ENCODE data around the gene PRICKLE2. TPM values are rescaled to one million over a fixed set of nuclear protein-coding genes. Genes with fewer than 3 reads are reported as not detected.

PRICKLE2 gene
- total RNA-seq, 1 experiment from 2014 or later = 0.26 TPM

DNA sequence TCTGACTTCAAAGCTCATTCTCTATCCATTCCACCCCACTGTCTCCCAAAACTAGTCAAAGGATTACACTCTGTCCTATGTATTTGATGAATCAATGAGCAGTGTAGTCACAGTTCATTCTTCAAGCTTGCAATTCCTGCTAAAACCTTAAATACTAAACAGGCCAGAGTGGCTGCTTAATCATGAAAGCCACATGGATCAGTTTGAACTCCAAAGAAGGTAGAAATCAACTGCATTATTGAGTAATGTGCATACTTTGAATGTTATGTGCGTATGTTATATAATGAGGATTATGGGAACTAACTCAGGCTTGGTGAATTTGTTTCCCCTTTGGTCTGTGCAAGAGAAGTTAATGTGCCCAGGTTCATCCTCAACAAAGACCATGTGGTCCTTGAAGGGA lies 45.4 kb downstream of the PRICKLE2 start:
- no TSS peak for BruUV-seq (replicated peaks)
- ChIA-PET CTCF (no interaction called here), POLR2A (no interaction called here)
- no peak for ATAC-seq
- no peak overlapping the region for H3K4me3 ChIP-seq (ENCODE audit: low read depth in 2 of 2, low read length in 2 of 2)
- H3K27ac ChIP-seq (ENCODE audit: low read length) = no peak overlapping the region
- TF ChIP-seq, protein P1, sequence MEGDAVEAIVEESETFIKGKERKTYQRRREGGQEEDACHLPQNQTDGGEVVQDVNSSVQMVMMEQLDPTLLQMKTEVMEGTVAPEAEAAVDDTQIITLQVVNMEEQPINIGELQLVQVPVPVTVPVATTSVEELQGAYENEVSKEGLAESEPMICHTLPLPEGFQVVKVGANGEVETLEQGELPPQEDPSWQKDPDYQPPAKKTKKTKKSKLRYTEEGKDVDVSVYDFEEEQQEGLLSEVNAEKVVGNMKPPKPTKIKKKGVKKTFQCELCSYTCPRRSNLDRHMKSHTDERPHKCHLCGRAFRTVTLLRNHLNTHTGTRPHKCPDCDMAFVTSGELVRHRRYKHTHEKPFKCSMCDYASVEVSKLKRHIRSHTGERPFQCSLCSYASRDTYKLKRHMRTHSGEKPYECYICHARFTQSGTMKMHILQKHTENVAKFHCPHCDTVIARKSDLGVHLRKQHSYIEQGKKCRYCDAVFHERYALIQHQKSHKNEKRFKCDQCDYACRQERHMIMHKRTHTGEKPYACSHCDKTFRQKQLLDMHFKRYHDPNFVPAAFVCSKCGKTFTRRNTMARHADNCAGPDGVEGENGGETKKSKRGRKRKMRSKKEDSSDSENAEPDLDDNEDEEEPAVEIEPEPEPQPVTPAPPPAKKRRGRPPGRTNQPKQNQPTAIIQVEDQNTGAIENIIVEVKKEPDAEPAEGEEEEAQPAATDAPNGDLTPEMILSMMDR (IDR thresholded peaks at IDR 0.05) = no peak
- TF ChIP-seq TCF7L2 (IDR thresholded peaks at IDR 0.05; ENCODE audit: low read depth, low read length) = no peak
- TF ChIP-seq, protein P2, sequence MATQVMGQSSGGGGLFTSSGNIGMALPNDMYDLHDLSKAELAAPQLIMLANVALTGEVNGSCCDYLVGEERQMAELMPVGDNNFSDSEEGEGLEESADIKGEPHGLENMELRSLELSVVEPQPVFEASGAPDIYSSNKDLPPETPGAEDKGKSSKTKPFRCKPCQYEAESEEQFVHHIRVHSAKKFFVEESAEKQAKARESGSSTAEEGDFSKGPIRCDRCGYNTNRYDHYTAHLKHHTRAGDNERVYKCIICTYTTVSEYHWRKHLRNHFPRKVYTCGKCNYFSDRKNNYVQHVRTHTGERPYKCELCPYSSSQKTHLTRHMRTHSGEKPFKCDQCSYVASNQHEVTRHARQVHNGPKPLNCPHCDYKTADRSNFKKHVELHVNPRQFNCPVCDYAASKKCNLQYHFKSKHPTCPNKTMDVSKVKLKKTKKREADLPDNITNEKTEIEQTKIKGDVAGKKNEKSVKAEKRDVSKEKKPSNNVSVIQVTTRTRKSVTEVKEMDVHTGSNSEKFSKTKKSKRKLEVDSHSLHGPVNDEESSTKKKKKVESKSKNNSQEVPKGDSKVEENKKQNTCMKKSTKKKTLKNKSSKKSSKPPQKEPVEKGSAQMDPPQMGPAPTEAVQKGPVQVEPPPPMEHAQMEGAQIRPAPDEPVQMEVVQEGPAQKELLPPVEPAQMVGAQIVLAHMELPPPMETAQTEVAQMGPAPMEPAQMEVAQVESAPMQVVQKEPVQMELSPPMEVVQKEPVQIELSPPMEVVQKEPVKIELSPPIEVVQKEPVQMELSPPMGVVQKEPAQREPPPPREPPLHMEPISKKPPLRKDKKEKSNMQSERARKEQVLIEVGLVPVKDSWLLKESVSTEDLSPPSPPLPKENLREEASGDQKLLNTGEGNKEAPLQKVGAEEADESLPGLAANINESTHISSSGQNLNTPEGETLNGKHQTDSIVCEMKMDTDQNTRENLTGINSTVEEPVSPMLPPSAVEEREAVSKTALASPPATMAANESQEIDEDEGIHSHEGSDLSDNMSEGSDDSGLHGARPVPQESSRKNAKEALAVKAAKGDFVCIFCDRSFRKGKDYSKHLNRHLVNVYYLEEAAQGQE (IDR thresholded peaks at IDR 0.05; ENCODE audit: insufficient read depth in 1 of 2, low read depth in 2 of 2, low read length in 1 of 2) = no peak
- TF ChIP-seq SIN3A (IDR thresholded peaks at IDR 0.05; ENCODE audit: borderline replicate concordance, insufficient read depth, low read depth, low read length) = no peak
- TF ChIP-seq POLR2AphosphoS5 (IDR thresholded peaks at IDR 0.05; ENCODE audit: low read depth, low read length) = no peak
- intact Hi-C loops (cut with micrococcal nuclease; ENCODE audit: unreplicated experiment) = no loop called here
- in situ Hi-C loops (cut with HindIII; ENCODE audit: low pct_unique_long_range_greater_than_20kb, low sequenced_read_pairs) = no loop called here
- H3K36me3 ChIP-seq (ENCODE audit: control insufficient read depth, insufficient read depth, low read length) = no peaks in the 10 kb centered on the region
- no peaks in the 10 kb centered on the region for H3K9me3 ChIP-seq (ENCODE audit: control insufficient read depth, insufficient read depth, low read depth, low read length)
- no peaks in the 10 kb centered on the region for H3K27me3 ChIP-seq (ENCODE audit: control insufficient read depth, insufficient read depth, low read length)
- DNase-seq (ENCODE audit: low read depth, low spot score) = no peak
- H3K4me1 ChIP-seq (ENCODE audit: control insufficient read depth, insufficient read depth, low read length) = no peaks in the 10 kb centered on the region

DNA sequence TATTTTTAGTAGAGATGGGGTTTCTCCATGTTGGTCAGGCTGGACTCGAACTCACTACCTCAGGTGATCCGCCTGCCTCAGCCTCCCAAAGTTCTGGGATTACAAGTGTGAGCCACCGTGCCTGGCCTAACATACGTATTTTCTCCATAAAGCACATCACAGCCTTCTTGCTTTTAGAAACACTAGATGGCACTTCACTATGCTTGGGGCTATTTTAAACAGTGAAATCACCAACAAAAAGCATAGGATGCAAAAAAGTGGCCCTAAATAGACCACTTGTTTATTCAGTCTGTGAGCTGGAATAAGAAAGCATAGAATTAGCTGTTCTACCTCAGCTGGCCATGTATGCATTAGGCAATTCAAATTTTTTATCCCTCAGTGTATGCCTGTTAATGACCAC lies 46.0 kb downstream of the PRICKLE2 start:
- intact Hi-C loops (cut with micrococcal nuclease; ENCODE audit: unreplicated experiment) = no loop called here

More for the DNA sequence above, 46.0 kb downstream of the PRICKLE2 start:
- Histone ChIP-seq H3K4me3 (ENCODE audit: low read depth in 2 of 2, low read length in 2 of 2) (no peak overlapping the region), H3K27me3 (ENCODE audit: control insufficient read depth, insufficient read depth, low read length) (no peaks in the 10 kb centered on the region), H3K4me1 (ENCODE audit: control insufficient read depth, insufficient read depth, low read length) (no peaks in the 10 kb centered on the region), H3K36me3 (ENCODE audit: control insufficient read depth, insufficient read depth, low read length) (no peaks in the 10 kb centered on the region), H3K9me3 (ENCODE audit: control insufficient read depth, insufficient read depth, low read depth, low read length) (no peaks in the 10 kb centered on the region), H3K27ac (ENCODE audit: low read length) (no peak overlapping the region)
- ChIA-PET POLR2A (no interaction called here), CTCF (no interaction called here)
- BruUV-seq (replicated peaks) = no TSS peak
- no peak for DNase-seq (ENCODE audit: low read depth, low spot score)
- in situ Hi-C loops (cut with HindIII; ENCODE audit: low pct_unique_long_range_greater_than_20kb, low sequenced_read_pairs) = no loop called here
- ATAC-seq = no peak
- TF ChIP-seq SIN3A (IDR thresholded peaks at IDR 0.05; ENCODE audit: borderline replicate concordance, insufficient read depth, low read depth, low read length) (no peak), TCF7L2 (IDR thresholded peaks at IDR 0.05; ENCODE audit: low read depth, low read length) (no peak), POLR2AphosphoS5 (IDR thresholded peaks at IDR 0.05; ENCODE audit: low read depth, low read length) (no peak)
- TF ChIP-seq, protein P1 (IDR thresholded peaks at IDR 0.05) = no peak
- TF ChIP-seq, protein P2 (IDR thresholded peaks at IDR 0.05; ENCODE audit: insufficient read depth in 1 of 2, low read depth in 2 of 2, low read length in 1 of 2) = no peak
